Measurements from ENCODE around the gene SOX11.

GRCh38 chr2:5693287-5694201 lies 1.4 kb downstream of the SOX11 start:
- TF ChIP-seq CTCF (conservative IDR thresholded peaks at IDR 0.05; ENCODE audit: low read length): no peak
- TF ChIP-seq EZH2phosphoT487 (IDR thresholded peaks at IDR 0.05; ENCODE audit: borderline replicate concordance): no peak
